GM18508 (cell line): ENCODE data around the gene ADAMTSL5.
"Not testable (repeated sequence)": the region's sequence is repeated elsewhere in the genome, so short reads cannot be mapped to it uniquely, and the experiment has no call there.

Experiments used
- ATAC-seq: cut with Tn5 transposase; IDR thresholded peaks from one replicate; pipeline ENCODE4 v1.9.1; 2021; ENCODE audit warnings: moderate number of reproducible peaks; ENCODE audit not compliant: insufficient read depth, unreplicated experiment

Gene ADAMTSL5

GRCh38 chr19:1483131-1483978 lies 29.5 kb downstream of the ADAMTSL5 start:
- ATAC-seq = no peak

GRCh38 chr19:1482361-1483130 lies 30.3 kb downstream of the ADAMTSL5 start:
- ATAC-seq = no peak

- ATAC-seq = no peak
Observed at GRCh38 chr19:1481893-1482360, 30.9 kb downstream of the ADAMTSL5 start.

GRCh38 chr19:1481224-1481892 lies 31.5 kb downstream of the ADAMTSL5 start:
- no peak for ATAC-seq

GRCh38 chr19:1478934-1479707 lies 33.7 kb downstream of the ADAMTSL5 start, which contains the start of gene C19orf25:
TSS of gene C19orf25 (minus strand) at chr19:1479215. CDS start at chr19:1478903, 312 bp downstream.
- no peak for ATAC-seq

- ATAC-seq = not testable (repeated sequence)
Observed at GRCh38 chr19:1477056-1477455, 35.8 kb downstream of the ADAMTSL5 start.

GRCh38 chr19:1475751-1476437 lies 36.9 kb downstream of the ADAMTSL5 start:
- ATAC-seq = no peak

GRCh38 chr19:1474765-1475351 lies 38.0 kb downstream of the ADAMTSL5 start:
- ATAC-seq = no peak

- ATAC-seq = no peak
Observed at GRCh38 chr19:1474011-1474764, 38.6 kb downstream of the ADAMTSL5 start.

GRCh38 chr19:1473085-1473851 lies 39.6 kb downstream of the ADAMTSL5 start:
- ATAC-seq = no peak

- ATAC-seq = no peak
Observed at GRCh38 chr19:1472231-1473084, 40.4 kb downstream of the ADAMTSL5 start.

- no peak for ATAC-seq
Observed at GRCh38 chr19:1471515-1472160, 41.2 kb downstream of the ADAMTSL5 start.

GRCh38 chr19:1471010-1471514 lies 41.8 kb downstream of the ADAMTSL5 start:
- no peak for ATAC-seq

- no peak for ATAC-seq
Observed at GRCh38 chr19:1470305-1471009, 42.4 kb downstream of the ADAMTSL5 start.

GRCh38 chr19:1470055-1470304 lies 42.8 kb downstream of the ADAMTSL5 start:
- ATAC-seq = no peak
